22Rv1 (cell line): Measurements from ENCODE around the gene DENND10.
"Not testable (repeated sequence)": the region's sequence is repeated elsewhere in the genome, so short reads cannot be mapped to it uniquely, and the experiment has no call there.

Experiments
- CTCF ChIP-seq: fragments of 450-650 bp; IDR thresholded peaks from 2 replicates; pipeline ENCODE4 v1.5.1; 2017; ENCODE audit warnings: mild to moderate bottlenecking
- ZFX ChIP-seq: fragments of 450-650 bp; IDR thresholded peaks from 2 replicates; pipeline ENCODE4 v1.6.1; 2017; ENCODE audit warnings: antibody characterized with exemption, borderline replicate concordance

GRCh38 chr10:119096641-119097415 lies 7.1 kb upstream of the DENND10 start:
- TF ChIP-seq CTCF, ZFX: not testable (repeated sequence)
